A673 (cell line): ENCODE results near the gene COL4A3.

ENCODE experiments used
- EZH2 ChIP-seq: fragments of 200-600 bp; sonication (generic); IDR thresholded peaks from 2 replicates; pipeline ENCODE4 v1.6.1; 2017; ENCODE audit warnings: borderline replicate concordance, low read depth, mild to moderate bottlenecking, mixed read lengths, antibody characterized with exemption, low read length; ENCODE audit not compliant: poor library complexity, severe bottlenecking
- TF ChIP-seq, protein P1 (sequence below): fragments of 300-800, 200-600 bp; sonication (generic); conservative IDR thresholded peaks from 2 replicates; pipeline ENCODE4 v1.5.1; 2017; ENCODE audit warnings: low read depth, mild to moderate bottlenecking, antibody characterized with exemption, low read length, moderate library complexity, mixed read lengths

DNA sequence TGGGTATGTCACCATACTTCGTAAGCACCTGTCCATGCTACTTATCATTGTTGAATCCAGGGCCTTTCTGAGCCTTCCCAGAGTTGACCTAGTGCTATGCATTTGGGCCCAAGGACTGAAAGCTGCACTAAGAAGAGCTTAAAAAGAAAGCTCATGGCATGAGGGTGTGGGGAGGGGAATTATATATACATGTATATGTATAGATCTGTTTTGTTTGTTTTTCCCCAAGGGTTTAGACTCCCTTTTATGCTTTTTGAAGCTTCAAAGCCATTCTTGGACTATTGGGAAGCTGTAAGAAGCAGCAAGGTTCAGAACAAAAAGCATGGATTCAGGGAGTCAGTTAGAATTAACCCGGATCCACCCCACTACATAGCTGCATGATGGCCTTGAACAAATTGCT lies 183.9 kb downstream of the COL4A3 start:
- TF ChIP-seq, protein P1, sequence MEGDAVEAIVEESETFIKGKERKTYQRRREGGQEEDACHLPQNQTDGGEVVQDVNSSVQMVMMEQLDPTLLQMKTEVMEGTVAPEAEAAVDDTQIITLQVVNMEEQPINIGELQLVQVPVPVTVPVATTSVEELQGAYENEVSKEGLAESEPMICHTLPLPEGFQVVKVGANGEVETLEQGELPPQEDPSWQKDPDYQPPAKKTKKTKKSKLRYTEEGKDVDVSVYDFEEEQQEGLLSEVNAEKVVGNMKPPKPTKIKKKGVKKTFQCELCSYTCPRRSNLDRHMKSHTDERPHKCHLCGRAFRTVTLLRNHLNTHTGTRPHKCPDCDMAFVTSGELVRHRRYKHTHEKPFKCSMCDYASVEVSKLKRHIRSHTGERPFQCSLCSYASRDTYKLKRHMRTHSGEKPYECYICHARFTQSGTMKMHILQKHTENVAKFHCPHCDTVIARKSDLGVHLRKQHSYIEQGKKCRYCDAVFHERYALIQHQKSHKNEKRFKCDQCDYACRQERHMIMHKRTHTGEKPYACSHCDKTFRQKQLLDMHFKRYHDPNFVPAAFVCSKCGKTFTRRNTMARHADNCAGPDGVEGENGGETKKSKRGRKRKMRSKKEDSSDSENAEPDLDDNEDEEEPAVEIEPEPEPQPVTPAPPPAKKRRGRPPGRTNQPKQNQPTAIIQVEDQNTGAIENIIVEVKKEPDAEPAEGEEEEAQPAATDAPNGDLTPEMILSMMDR: no peak
- no peak for TF ChIP-seq EZH2
